Colonic mucosa (tissue), 4 donors: ENCODE measurements around the gene ABCC3. TPM values are rescaled to one million over a fixed set of nuclear protein-coding genes. Genes with fewer than 3 reads are reported as not detected.

Source experiments
- DNase-seq: peaks from one replicate; pipeline ENCODE4 v3.0.0-alpha.2; 2020
- H3K27ac ChIP-seq: fragments of 200-600 bp; one replicate; pipeline ENCODE4 v1.8.0; 2021
- H3K27me3 ChIP-seq: fragments of 200-600 bp; one replicate; pipeline ENCODE4 v1.8.0; 2021
- H3K36me3 ChIP-seq: fragments of 200-600 bp; one replicate; pipeline ENCODE4 v1.8.0; 2021
- H3K4me1 ChIP-seq: fragments of 200-600 bp; one replicate; pipeline ENCODE4 v1.8.0; 2021; ENCODE audit warnings: mild to moderate bottlenecking
- H3K4me3 ChIP-seq: fragments of 200-600 bp; one replicate; pipeline ENCODE4 v1.8.0; 2021
- H3K9ac ChIP-seq, 2 donors: one replicate each; pipeline ENCODE4 v1.7.0; 2013; ENCODE audit warnings: control low read depth in 2 of 2, low read depth in 2 of 2, low read length in 2 of 2
- H3K9me3 ChIP-seq: fragments of 200-600 bp; one replicate; pipeline ENCODE4 v1.8.0; 2021
- intact Hi-C: fragments of 100-400 bp; cut with DNase I; formaldehyde crosslinking; loops from one replicate; pipeline ENCODE4 v1.14.1; 2022
- total RNA-seq, 2 donors: library from RNA; stranded (reverse); fragmentation: NEBNext Ultra II Directional in 1 of 2; extraction: Animal tissue kit (Norgen Biotek cat#: 25700) in 1 of 2; gene quantifications; one replicate each; pipeline ENCODE4 v1.2.1, GENCODE V29; 2021
- TF ChIP-seq, protein P1 (sequence below): fragments of 200-600 bp; IDR thresholded peaks from one replicate; pipeline ENCODE4 v1.8.0; 2022; ENCODE audit warnings: antibody characterized with exemption, mild to moderate bottlenecking
- donor health status: healthy.
- donor health status: DM: no; HTN: no; CAD: no.
- donor health status: DM: no; HTN: no; CAD: no.

Gene ABCC3
- total RNA-seq, 2 donors from 2014 or later, result 187 to 226 TPM

DNA sequence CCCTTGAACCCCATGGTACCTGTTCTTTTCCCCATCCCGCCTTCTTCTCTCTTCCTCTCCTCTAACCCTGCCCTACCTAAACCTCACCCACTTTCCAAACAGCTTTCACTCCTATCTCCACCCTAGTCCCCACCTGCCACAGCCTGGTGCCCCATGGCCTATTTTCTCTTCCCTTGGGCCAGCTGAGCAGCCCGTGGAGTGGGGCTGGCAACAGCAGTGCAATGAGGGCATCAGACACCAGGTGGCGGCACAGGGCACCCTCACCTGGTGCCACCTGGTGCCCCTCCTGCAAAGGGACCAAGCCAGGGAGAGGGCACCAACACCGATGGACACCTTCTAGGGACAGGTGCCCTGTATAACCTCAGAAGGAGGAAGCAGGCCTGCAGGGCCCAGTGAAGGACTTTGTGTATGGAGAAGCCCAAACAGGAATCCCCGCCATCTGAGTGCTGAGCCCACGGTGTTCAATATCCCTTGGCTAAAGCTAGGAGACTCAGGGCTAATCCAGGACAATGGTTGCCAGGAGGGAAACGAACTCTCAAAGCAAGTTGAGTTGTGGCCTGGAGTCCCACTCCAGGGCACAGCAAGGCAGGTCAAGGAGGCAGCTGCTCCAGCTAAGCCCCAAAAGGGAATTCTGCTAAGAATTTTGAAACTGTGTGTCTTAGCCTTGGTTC lies 4.0 kb upstream of the ABCC3 start:
- TF ChIP-seq, protein P1, sequence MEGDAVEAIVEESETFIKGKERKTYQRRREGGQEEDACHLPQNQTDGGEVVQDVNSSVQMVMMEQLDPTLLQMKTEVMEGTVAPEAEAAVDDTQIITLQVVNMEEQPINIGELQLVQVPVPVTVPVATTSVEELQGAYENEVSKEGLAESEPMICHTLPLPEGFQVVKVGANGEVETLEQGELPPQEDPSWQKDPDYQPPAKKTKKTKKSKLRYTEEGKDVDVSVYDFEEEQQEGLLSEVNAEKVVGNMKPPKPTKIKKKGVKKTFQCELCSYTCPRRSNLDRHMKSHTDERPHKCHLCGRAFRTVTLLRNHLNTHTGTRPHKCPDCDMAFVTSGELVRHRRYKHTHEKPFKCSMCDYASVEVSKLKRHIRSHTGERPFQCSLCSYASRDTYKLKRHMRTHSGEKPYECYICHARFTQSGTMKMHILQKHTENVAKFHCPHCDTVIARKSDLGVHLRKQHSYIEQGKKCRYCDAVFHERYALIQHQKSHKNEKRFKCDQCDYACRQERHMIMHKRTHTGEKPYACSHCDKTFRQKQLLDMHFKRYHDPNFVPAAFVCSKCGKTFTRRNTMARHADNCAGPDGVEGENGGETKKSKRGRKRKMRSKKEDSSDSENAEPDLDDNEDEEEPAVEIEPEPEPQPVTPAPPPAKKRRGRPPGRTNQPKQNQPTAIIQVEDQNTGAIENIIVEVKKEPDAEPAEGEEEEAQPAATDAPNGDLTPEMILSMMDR, result peak; percentile 87
- Histone ChIP-seq H3K9ac (peak overlapping the region in 1 of 2 donors; percentile 75), H3K36me3 (no peaks in the 10 kb centered on the region), H3K27ac (peak overlapping the region; percentile 32), H3K4me3 (no peak overlapping the region), H3K27me3 (no peaks in the 10 kb centered on the region), H3K9me3 (no peaks in the 10 kb centered on the region), H3K4me1 (peaks cover 19% of the 10 kb centered on the region)
- intact Hi-C loops, result loop anchor here (5.0 kb wide), 2 partner anchors 52 to 67 kb away; no protein-coding TSS in a partner anchor
- peak; percentile 94 for DNase-seq

DNA sequence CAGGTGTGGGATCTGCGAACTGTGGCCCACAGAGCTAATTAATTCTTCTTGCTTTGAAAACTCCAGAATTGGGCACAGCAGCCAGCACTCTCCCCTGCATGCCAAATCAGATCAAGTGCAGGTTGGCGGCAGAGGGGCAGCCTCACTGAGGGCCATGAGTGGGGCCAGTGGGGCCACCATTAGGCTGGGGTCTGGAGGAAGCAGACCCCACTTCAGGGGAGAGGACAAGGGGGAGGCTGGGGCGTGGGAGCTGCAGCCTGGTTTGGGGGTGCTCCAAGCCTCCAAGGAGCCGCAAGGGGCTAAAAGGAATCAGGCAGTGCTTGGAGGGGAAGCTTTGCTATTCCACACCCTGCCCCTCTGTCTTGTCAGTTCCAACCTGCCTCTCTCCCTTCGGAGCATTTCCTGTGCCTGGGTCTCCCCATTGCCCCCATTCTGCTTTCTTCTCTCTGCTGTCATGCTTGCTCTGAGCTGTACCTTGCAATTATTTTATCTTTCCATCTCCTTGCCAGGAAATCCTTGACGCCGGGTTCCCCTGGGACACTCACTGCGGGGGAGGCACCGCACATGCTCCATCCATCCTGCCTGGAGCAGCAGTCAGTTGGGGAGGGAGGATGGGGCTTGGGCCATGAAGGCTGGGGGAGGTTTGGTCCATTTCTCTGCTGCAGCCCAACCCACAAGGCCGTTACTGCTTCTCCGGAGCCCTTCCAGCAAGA lies 3.3 kb upstream of the ABCC3 start:
- peaks cover 19% of the 10 kb centered on the region for H3K4me1 ChIP-seq
- no peak for DNase-seq
- intact Hi-C loops, result loop anchor here (5.0 kb wide), 2 partner anchors 51 to 66 kb away; no protein-coding TSS in a partner anchor

DNA sequence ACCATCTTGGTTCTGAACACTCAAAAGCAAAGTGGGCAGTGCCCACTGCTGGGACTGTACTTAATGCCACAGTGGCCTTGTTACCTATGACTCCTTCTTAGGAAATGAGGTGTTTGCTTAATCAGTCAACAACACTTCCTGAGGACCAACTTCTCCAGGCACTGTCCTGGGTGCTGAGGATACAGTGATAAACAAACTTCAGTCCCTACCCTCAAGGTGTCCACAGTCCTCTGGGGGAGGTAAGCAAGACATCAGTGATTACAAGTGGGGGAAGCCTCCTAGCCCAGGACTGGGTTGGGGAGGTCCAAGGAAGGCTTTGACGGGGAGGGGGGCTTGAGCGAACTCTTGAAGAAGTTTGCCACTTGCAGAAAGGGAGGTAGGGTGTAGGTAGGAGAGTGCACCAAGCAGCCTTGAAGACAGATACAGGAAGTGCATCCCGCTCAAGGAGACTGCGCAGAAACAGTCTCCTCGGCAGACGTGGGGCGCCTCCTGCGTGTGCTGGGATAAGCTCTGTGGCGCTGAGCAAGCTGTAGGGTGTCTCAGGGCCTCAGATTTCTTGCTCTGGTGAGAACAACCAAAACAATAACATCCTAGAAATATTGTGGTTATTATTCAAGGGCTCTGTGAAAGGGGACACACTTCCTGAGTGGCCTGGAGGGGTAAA lies 2.6 kb upstream of the ABCC3 start:
- H3K27ac ChIP-seq, result no peak overlapping the region
- no peaks in the 10 kb centered on the region for H3K36me3 ChIP-seq
- peak overlapping the region in 1 of 2 donors; percentile 44 for H3K9ac ChIP-seq
- H3K9me3 ChIP-seq, result no peaks in the 10 kb centered on the region
- no peaks in the 10 kb centered on the region for H3K27me3 ChIP-seq
- no peak for DNase-seq
- intact Hi-C loops, result loop anchor here (5.0 kb wide), 2 partner anchors 50 to 65 kb away; no protein-coding TSS in a partner anchor
- no peak overlapping the region for H3K4me3 ChIP-seq
- peaks cover 19% of the 10 kb centered on the region for H3K4me1 ChIP-seq
- TF ChIP-seq, protein P1, result no peak

More for the DNA sequence above, 3.3 kb upstream of the ABCC3 start:
- H3K27ac ChIP-seq, result no peak overlapping the region
- H3K36me3 ChIP-seq, result no peaks in the 10 kb centered on the region
- no peak overlapping the region for H3K4me3 ChIP-seq
- H3K9me3 ChIP-seq, result no peaks in the 10 kb centered on the region
- H3K9ac ChIP-seq, result peak overlapping the region in 1 of 2 donors; percentile 75
- H3K27me3 ChIP-seq, result no peaks in the 10 kb centered on the region
- TF ChIP-seq, protein P1, result no peak

DNA sequence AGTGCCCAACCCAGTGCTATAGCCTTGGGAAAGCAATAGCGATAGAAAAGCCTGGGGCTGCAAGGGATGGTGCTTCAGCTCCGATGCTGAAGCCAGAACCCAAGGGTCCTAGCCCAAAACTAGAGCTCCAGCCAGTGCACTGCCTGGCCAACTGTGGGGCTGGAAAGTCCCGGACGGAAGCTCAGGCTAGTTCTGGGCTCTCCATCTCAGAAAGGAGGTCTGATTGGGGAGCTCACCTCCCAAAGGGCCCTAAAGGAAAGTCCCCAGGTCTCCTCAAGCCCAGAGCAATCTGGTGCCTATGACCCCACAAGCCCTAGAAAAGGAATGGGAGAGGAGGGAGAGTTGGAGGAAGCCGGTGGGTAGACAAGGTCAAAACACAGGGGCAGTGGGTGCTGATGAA lies 2.0 kb upstream of the ABCC3 start:
- no peaks in the 10 kb centered on the region for H3K9me3 ChIP-seq
- H3K4me1 ChIP-seq, result peaks cover 21% of the 10 kb centered on the region
- intact Hi-C loops, result loop anchor here (5.0 kb wide), 2 partner anchors 50 to 65 kb away; no protein-coding TSS in a partner anchor
- H3K36me3 ChIP-seq, result no peaks in the 10 kb centered on the region
- H3K4me3 ChIP-seq, result no peak overlapping the region
- no peaks in the 10 kb centered on the region for H3K27me3 ChIP-seq
- TF ChIP-seq, protein P1, result no peak
- no peak overlapping the region for H3K27ac ChIP-seq
- no peak overlapping the region for H3K9ac ChIP-seq
- DNase-seq, result no peak

DNA sequence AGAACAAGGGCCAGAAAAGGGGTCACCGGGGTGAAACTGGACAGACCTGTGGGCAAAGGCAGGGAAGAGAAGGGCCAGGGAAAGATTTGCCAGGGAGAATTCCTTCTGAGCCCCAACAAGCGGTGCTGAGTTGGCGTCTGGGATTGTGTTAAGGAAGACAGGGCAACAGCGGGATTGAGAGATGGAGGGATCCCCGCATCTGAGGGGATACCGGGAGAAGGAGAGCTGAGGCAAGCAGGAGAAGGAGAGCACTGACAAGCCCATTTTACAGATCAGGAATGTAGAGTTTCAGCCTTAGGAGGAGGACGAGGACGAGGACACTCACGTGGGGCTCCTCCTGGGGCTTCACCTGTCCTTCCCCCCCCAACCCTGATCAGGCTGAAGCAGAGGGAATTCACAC lies 998 bp upstream of the ABCC3 start:
- Histone ChIP-seq H3K4me3 (no peak overlapping the region), H3K27ac (no peak overlapping the region), H3K9me3 (no peaks in the 10 kb centered on the region), H3K9ac (peak overlapping the region in 1 of 2 donors; percentile 99), H3K36me3 (no peaks in the 10 kb centered on the region), H3K27me3 (no peaks in the 10 kb centered on the region), H3K4me1 (peaks cover 19% of the 10 kb centered on the region)
- intact Hi-C loops, result loop anchor here (5.0 kb wide), 2 partner anchors 49 to 64 kb away; no protein-coding TSS in a partner anchor
- TF ChIP-seq, protein P1, result no peak
- no peak for DNase-seq
